GM19025 (cell line): ENCODE measurements around the gene RPUSD1.

Source experiments
- ATAC-seq: cut with Tn5 transposase; IDR thresholded peaks from one replicate; pipeline ENCODE4 v1.9.1; 2021; ENCODE audit warnings: mild to moderate bottlenecking, low read depth, moderate library complexity; ENCODE audit not compliant: unreplicated experiment

The RPUSD1 gene

GRCh38 chr16:819336-820043 lies 31.3 kb upstream of the RPUSD1 start:
- no peak for ATAC-seq

- ATAC-seq: no peak
Observed at GRCh38 chr16:818592-818991, 30.4 kb upstream of the RPUSD1 start.

GRCh38 chr16:818132-818531 lies 30.0 kb upstream of the RPUSD1 start:
- ATAC-seq: no peak

GRCh38 chr16:817001-817906 lies 29.1 kb upstream of the RPUSD1 start:
- no peak for ATAC-seq

GRCh38 chr16:815861-816260 lies 27.7 kb upstream of the RPUSD1 start:
- ATAC-seq: no peak

GRCh38 chr16:814974-815373 lies 26.8 kb upstream of the RPUSD1 start:
- ATAC-seq: no peak

GRCh38 chr16:813916-814412 lies 25.8 kb upstream of the RPUSD1 start:
- no peak for ATAC-seq

- no peak for ATAC-seq
Observed at GRCh38 chr16:813204-813915, 25.2 kb upstream of the RPUSD1 start.

GRCh38 chr16:808085-808386 lies 19.9 kb upstream of the RPUSD1 start:
- ATAC-seq: no peak

GRCh38 chr16:807347-808084 lies 19.3 kb upstream of the RPUSD1 start:
- ATAC-seq: peak; percentile 87

- no peak for ATAC-seq
Observed at GRCh38 chr16:805474-805873, 17.3 kb upstream of the RPUSD1 start.

GRCh38 chr16:804193-805048 lies 16.2 kb upstream of the RPUSD1 start:
- no peak for ATAC-seq

GRCh38 chr16:803754-804080 lies 15.5 kb upstream of the RPUSD1 start:
- no peak for ATAC-seq

GRCh38 chr16:802914-803753 lies 15.0 kb upstream of the RPUSD1 start:
- ATAC-seq: no peak

- no peak for ATAC-seq
Observed at GRCh38 chr16:802461-802860, 14.3 kb upstream of the RPUSD1 start.

- no peak for ATAC-seq
Observed at GRCh38 chr16:801584-802363, 13.6 kb upstream of the RPUSD1 start.

- no peak for ATAC-seq
Observed at GRCh38 chr16:800834-801511, 12.8 kb upstream of the RPUSD1 start.
